DOHH2 (cell line): ENCODE results near the gene FAM193A.

ENCODE experiments used
- EZH2phosphoT487 ChIP-seq: fragments of 200-600 bp; sonication (generic); IDR thresholded peaks from 2 replicates; pipeline ENCODE4 v1.6.1; 2017; ENCODE audit warnings: borderline replicate concordance, mild to moderate bottlenecking, antibody characterized with exemption, low read length, moderate library complexity, mixed read lengths
- TF ChIP-seq, protein P1 (sequence below): fragments of 200-600 bp; sonication (generic); IDR thresholded peaks from one replicate; pipeline ENCODE4 v1.5.1; 2014; ENCODE audit warnings: antibody characterized with exemption, mild to moderate bottlenecking, low read depth, low read length; ENCODE audit not compliant: poor library complexity, severe bottlenecking

DNA sequence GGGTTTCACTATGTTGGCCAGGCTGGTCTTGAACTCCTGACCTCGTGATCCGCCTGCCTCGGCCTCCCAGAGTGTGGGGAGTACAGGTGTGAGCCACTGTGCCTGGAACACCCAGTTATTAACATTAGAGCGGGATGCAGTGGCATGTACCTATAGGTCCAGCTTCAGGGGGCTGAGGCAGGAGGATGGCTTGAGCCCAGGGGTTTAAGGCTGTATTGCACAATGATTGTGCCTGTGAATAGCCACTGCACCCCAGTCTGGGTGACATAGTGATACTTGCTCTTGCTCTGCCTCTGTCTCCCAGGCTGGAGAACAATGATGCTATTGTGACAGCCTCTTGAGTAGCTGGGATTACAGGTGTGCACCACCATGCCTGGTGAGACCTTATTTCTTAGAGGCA is 39.8 kb downstream of the FAM193A start:
- TF ChIP-seq, protein P1, sequence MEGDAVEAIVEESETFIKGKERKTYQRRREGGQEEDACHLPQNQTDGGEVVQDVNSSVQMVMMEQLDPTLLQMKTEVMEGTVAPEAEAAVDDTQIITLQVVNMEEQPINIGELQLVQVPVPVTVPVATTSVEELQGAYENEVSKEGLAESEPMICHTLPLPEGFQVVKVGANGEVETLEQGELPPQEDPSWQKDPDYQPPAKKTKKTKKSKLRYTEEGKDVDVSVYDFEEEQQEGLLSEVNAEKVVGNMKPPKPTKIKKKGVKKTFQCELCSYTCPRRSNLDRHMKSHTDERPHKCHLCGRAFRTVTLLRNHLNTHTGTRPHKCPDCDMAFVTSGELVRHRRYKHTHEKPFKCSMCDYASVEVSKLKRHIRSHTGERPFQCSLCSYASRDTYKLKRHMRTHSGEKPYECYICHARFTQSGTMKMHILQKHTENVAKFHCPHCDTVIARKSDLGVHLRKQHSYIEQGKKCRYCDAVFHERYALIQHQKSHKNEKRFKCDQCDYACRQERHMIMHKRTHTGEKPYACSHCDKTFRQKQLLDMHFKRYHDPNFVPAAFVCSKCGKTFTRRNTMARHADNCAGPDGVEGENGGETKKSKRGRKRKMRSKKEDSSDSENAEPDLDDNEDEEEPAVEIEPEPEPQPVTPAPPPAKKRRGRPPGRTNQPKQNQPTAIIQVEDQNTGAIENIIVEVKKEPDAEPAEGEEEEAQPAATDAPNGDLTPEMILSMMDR = no peak
- no peak for TF ChIP-seq EZH2phosphoT487
